D341Med (cell line): ENCODE measurements around the gene ZNF678.
"Not testable (repeated sequence)": the region's sequence is repeated elsewhere in the genome, so short reads cannot be mapped to it uniquely, and the experiment has no call there.

Experiments
- DNase-seq: peaks from one replicate; pipeline ENCODE4 v3.0.0; 2012; ENCODE audit warnings: low spot score

The ZNF678 gene

GRCh38 chr1:227604446-227604845 lies 41.1 kb downstream of the ZNF678 start:
- no peak for DNase-seq

DNA sequence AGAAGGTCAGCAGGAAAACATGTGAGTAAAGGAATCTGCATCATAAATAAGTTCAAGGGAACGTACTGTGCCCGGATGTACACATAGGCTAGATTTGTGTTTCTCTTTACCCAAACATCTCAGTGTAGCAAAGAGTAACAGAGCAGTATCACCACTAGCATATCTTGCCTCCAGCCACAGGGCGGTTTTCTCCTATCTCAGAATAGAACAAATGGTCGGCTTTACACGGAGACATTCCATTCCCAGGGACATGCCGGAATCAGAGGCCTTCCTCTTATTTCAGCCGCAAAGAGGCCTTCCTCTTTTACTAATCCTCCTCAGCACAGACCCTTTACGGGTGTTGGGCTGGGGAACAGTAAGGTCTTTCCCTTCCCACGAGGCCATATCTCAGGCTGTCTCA lies 42.9 kb downstream of the ZNF678 start:
- DNase-seq: not testable (repeated sequence)

DNA sequence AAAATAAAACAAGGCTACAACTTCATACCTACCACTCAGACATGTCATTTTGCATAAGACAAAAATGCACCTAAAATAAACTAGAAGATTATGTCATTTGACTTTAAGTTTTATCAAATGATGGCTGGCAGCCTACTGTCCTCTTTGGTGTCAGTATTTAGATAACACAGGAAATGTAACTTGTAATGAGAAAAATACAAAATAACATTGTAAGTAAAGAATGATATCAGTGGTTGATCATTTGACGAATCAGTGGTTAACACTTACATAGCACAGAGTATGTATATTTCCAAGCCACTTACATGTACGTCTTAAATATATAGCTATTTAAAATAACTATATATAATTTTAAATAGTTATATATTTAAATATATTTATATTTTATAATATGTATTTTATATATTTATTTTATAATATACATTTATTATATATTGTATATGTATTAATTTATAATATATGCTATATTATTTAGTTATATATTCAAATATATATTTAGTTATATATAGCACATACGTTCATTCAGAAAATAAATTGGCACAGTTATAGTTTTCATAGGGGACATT lies 44.1 kb downstream of the ZNF678 start:
- no peak for DNase-seq

DNA sequence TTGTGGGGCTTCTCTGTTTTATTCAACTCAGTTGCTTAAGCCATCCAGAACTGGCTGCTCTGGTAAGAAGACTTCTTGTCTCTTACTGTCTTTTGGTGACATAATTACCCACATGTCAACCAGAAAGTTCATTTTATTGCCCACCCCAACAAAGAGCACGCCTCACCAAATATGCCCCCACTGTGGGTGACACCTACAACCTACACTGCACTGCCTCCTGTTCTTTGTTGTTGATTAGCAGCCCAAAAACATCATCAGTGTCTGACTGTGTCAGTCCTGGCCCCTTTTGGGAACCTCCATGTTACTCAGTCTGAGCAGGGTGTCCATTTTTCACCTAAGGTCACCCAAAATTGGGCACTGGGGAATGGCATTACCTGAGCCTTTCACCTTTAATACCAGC lies 49.3 kb downstream of the ZNF678 start:
- DNase-seq: no peak

DNA sequence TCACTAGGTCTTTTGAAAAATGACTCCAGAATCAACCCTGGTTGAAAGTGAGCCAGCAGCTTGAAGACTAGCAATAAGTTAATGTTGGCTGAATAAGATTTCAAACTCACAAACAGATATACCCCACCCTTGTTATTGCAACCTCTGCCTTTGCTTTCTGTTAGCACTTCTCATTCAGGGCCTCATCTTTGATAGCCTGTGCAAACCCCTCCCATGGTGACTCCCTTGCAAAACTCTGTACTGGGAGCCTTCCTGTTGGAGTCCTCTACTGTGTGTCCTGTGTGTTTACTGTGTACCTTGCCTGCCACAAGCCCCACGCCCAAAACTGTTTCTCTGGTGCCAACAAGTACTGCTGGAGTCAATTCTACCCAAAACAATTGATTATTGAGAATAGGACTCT lies 50.2 kb downstream of the ZNF678 start:
- no peak for DNase-seq

DNA sequence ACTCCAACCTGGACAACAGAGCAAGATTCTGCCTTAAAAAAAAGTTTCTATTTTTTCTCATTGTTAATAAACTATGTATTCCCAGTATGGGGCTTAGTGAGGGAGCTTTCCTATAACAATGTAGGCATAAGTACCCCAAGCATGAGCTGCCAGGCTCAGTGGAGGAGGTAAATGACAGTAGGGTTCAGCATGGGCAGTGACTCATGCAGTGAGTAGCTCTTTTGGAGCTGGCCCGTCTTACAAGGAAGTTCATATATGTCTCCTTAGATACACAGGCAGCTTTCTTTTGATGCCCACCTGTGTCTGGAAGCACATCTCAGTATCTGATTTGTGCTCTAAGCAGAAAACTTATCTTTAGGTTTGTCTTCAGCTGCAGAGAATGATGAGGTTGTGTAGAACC lies 57.9 kb downstream of the ZNF678 start:
- no peak for DNase-seq

- no peak for DNase-seq
Measured at GRCh38 chr1:227622739-227623475, 59.6 kb downstream of the ZNF678 start.

- DNase-seq: no peak
Measured at GRCh38 chr1:227632325-227632724, 69.0 kb downstream of the ZNF678 start.

DNA sequence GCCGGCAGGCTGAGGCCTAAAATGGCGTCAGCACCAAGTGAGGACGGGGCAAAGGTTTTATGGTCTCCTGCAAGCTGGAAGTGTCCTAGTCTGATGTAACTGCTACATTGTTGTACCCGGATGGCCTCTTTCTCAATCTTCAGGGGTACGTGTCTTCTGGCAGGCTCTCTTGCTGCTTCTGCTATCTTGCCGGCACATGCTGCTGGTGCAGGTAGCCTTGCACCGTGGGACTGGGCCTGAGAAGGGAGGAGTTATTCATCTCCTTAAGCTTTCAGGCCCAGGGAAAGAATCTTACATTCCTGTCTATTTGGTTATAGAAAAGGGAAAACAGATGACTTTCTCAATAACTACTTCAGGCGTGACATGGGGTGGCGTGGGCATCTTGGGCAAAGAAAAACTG lies 72.2 kb downstream of the ZNF678 start:
- DNase-seq: no peak

DNA sequence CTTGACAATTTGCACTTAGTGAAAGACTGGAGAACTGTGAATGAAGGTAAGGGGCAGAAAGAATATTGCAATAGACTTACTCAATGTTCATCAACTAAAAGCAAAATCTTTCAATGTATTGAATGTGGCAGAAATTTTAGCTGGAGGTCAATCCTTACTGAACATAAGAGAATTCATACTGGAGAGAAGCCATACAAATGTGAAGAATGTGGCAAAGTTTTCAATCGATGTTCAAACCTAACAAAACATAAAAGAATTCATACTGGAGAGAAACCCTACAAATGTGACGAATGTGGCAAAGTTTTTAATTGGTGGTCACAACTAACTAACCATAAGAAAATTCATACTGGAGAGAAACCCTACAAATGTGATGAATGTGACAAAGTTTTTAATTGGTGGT lies 91.1 kb downstream of the ZNF678 start:
- DNase-seq: no peak

DNA sequence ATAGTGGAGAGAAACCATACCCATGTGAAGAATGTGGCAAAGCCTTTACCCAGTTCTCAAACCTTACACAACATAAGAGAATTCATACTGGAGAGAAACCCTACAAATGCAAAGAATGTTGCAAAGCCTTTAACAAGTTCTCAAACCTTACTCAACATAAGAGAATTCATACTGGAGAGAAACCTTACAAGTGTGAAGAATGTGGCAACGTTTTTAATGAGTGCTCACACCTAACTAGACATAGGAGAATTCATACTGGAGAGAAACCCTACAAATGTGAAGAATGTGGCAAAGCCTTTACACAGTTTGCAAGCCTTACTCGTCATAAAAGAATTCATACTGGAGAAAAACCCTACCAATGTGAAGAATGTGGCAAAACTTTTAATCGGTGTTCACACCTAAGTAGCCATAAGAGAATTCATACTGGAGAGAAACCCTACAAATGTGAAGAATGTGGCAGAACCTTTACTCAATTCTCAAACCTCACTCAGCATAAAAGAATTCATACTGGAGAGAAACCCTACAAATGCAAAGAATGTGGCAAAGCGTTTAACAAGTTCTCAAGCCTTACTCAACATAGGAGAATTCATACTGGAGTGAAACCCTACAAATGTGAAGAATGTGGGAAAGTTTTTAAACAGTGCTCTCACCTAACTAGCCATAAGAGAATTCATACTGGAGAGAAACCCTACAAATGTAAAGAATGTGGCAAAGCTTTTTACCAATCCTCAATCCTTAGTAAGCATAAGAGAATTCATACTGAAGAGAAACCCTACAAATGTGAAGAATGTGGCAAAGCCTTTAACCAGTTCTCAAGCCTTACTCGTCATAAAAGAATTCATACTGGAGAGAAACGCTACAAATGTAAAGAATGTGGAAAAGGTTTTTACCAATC lies 91.7 kb downstream of the ZNF678 start:
- DNase-seq: no peak

- DNase-seq: no peak
Measured at GRCh38 chr1:227661495-227661894, 98.1 kb downstream of the ZNF678 start.

- no peak for DNase-seq
Measured at GRCh38 chr1:227662933-227663332, 99.6 kb downstream of the ZNF678 start.

- DNase-seq: no peak
Measured at GRCh38 chr1:227666286-227666685, 102.9 kb downstream of the ZNF678 start.

DNA sequence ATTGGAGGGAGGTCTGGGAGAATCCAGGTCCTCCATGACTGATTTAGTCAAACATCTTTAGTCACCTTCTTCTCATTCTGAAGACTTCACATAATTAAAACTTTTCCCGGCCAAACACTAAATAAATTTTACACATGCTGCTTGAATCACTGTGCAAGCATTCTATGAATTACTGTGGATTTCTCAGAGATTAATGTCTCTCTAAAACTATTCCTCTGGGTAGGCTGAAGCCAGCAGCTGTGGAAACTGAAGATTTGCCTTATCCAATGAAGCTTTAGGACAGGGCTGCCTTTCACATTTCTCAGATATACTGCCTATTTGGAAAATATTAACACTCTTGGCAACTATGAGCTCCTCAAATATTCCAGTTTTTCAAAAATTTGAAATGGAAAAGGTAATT lies 110.1 kb downstream of the ZNF678 start:
- DNase-seq: no peak

DNA sequence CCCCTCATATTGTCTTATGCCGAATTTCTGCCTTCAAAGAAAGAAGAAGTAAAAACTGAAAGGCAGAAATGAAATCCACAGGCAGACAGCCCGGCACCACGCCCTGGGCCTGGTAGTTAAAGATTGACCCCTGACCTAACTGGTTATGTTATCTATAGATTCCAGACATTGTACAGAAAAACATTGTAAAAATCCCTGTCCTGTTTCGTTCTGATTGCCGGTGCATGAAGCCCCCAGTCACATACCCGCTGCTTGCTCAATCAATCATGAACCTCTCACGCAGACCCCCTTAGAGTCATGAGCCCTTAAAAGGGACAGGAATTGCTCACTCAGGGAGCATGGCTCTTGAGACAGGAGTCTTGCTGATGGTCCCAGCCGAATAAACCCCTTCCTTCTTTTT lies 122.5 kb downstream of the ZNF678 start:
- DNase-seq: no peak

GRCh38 chr1:227697321-227697864 lies 134.0 kb downstream of the ZNF678 start:
- no peak for DNase-seq

DNA sequence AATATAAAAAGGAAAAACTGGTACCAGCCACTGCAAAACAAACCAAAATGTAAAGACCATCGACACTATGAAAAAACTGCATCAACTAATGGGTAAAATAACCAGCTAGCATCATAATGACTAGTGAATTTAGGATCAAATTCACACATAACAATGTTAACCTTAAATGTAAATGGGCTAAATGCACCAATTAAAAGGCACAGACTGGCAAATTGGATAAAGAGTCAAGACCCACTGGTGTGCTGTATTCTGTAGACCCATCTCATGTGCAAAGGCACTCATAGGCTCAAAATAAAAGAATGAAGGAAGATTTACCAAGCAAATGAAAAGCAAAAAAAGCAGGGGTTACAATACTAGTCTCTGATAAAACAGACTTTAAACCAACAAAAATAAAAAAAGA lies 138.3 kb downstream of the ZNF678 start:
- not testable (repeated sequence) for DNase-seq

GRCh38 chr1:227707846-227708245 lies 144.5 kb downstream of the ZNF678 start:
- no peak for DNase-seq

DNA sequence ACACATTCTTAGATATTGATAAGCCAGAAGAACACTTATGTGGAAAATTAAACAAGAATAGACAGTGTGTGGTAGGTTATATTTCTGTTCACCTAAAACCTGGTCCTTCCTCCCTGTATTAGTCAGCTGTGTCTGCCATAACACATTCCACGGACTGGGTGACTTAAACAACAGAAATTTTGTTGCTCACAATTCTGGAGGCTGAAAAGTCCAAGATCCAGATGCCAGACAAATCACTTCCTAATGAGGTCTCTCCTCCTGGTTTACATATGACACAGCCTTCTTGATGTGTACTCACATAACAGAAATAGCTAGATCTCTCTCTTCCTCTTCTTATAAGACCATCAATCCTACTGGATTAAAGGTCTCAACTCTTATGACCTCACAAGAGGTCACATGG lies 146.1 kb downstream of the ZNF678 start:
- no peak for DNase-seq

DNA sequence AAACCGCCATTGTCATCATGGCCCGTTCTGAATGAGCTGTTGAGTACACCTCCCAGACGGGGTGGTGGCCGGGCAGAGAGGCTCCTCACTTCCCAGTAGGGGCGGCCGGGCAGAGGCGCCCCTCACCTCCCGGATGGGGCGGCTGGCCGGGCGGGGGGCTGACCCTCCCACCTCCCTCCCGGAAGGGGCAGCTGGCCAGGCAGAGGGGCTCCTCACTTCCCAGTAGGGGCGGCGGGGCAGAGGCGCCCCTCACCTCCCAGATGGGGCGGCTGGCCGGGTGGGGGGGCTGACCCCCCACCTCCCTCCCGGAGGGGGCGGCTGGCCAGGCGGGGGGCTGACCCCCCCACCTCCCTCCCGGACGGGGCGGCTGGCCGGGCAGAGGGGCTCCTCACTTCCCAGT lies 147.1 kb downstream of the ZNF678 start:
- DNase-seq: not testable (repeated sequence)

DNA sequence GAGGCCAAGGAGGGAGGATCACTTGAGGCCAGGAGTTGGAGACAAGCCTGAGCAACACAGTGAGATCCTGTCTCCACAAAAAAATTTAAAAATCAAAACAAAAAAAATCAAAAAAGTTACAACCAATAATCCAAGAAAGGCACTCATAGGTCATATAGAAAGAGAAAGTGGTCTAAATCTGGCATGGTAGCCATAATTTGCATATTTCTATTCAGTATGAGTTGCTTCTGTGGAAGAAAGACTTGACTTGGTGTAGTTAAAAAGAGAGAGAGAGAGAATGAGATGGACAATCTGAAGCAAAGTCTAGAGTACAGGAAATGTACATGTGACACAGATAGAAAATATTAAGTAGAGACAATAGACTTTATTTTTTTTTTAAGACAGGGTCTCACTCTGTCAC lies 149.3 kb downstream of the ZNF678 start:
- no peak for DNase-seq

GRCh38 chr1:227718932-227719331 lies 155.6 kb downstream of the ZNF678 start:
- DNase-seq: no peak
